GM18868 (cell line): ENCODE measurements around the gene SUSD6.
"Not testable (repeated sequence)": the region's sequence is repeated elsewhere in the genome, so short reads cannot be mapped to it uniquely, and the experiment has no call there.

Experiments
- ATAC-seq: cut with Tn5 transposase; IDR thresholded peaks from one replicate; pipeline ENCODE4 v1.9.1; 2021; ENCODE audit warnings: mild to moderate bottlenecking, moderate library complexity; ENCODE audit not compliant: unreplicated experiment

SUSD6 gene

GRCh38 chr14:69693801-69694729, 82.7 kb downstream of the SUSD6 start:
- ATAC-seq: peak; percentile 53

- ATAC-seq: no peak
Observed at GRCh38 chr14:69694730-69695281, 83.4 kb downstream of the SUSD6 start.

GRCh38 chr14:69695322-69696203, 84.2 kb downstream of the SUSD6 start:
- ATAC-seq: no peak

- ATAC-seq: no peak
Observed at GRCh38 chr14:69696204-69696527, 84.8 kb downstream of the SUSD6 start.

GRCh38 chr14:69696633-69697557, 85.5 kb downstream of the SUSD6 start:
- no peak for ATAC-seq

- ATAC-seq: no peak
Observed at GRCh38 chr14:69698572-69698971, 87.2 kb downstream of the SUSD6 start.

- not testable (repeated sequence) for ATAC-seq
Observed at GRCh38 chr14:69699243-69699642, 87.8 kb downstream of the SUSD6 start.

GRCh38 chr14:69699748-69700303, 88.4 kb downstream of the SUSD6 start:
- ATAC-seq: no peak

- ATAC-seq: no peak
Observed at GRCh38 chr14:69700575-69700974, 89.2 kb downstream of the SUSD6 start.

GRCh38 chr14:69701291-69701690, 89.9 kb downstream of the SUSD6 start:
- no peak for ATAC-seq

- peak; percentile 63 for ATAC-seq
Observed at GRCh38 chr14:69701857-69702256, 90.5 kb downstream of the SUSD6 start.

- no peak for ATAC-seq
Observed at GRCh38 chr14:69703047-69704039, 91.9 kb downstream of the SUSD6 start.

- ATAC-seq: no peak
Observed at GRCh38 chr14:69704319-69704718, 92.9 kb downstream of the SUSD6 start.

- no peak for ATAC-seq
Observed at GRCh38 chr14:69705706-69706105, 94.3 kb downstream of the SUSD6 start.

GRCh38 chr14:69708049-69708448, 96.7 kb downstream of the SUSD6 start:
- no peak for ATAC-seq

GRCh38 chr14:69708586-69709560, 97.5 kb downstream of the SUSD6 start:
- ATAC-seq: no peak

- no peak for ATAC-seq
Observed at GRCh38 chr14:69710378-69710777, 99.0 kb downstream of the SUSD6 start.

- no peak for ATAC-seq
Observed at GRCh38 chr14:69711065-69711464, 99.7 kb downstream of the SUSD6 start.
